ENCODE results near the gene XKR7.

The XKR7 gene

DNA sequence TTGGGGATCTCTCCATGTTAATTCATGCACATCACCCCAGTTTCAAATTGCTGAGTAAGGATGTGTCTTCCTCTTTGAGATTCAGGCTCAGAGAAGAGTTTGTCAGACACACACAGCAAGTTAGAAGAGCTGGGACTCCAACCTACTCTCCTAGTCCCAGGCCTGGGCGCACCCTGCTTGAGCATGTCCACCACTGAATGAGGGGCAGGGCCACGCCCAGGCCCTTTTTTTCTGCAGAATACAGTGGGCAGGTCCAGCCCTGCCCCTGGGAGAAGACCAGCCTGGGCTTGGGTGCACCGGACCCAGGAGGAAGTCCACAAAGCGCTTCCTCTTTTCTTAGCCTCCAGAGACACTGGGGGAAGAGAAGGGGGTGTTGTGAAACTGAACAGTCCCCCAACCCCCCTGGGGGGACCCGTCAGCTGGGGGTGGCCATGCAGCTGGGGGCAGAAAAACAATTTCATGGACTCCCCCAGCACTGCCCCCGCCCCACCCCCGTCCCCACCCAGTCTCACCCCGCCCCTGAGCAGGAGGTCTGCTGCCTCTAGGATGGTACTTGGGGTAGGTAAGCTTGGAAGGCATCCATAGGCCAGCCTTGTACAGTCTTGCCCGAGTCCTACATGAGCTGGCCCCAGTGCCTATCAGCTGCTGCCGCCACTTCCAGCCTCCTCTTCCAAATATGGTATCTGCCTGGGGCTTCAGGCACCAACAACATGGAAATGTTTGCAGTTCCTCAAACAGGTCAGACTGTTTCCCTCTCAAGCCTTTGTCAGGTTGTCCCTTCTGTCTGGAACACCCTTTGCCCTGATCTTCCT, 72.4 kb downstream of the XKR7 start:
- peak overlapping the region; percentile 56 for H3K4me3 Mint-ChIP-seq
- intact Hi-C loops (cut with micrococcal nuclease): loop anchor here (1.0 to 5.0 kb wide), 2 partner anchors 11 to 37 kb away; no protein-coding TSS in a partner anchor
- H3K36me3 Mint-ChIP-seq (ENCODE audit: low read depth): peaks cover 6% of the 10 kb centered on the region
- peaks cover 78% of the 10 kb centered on the region for H3K4me1 Mint-ChIP-seq (ENCODE audit: low read depth)
- peaks cover 8% of the 10 kb centered on the region for H3K9me3 Mint-ChIP-seq
- H3K27me3 Mint-ChIP-seq: no peaks in the 10 kb centered on the region
- H3K27ac Mint-ChIP-seq: peak overlapping the region; percentile 86

- peak overlapping the region; percentile 25 for H3K27ac Mint-ChIP-seq
- H3K9me3 Mint-ChIP-seq: no peaks in the 10 kb centered on the region
- H3K4me3 Mint-ChIP-seq: no peak overlapping the region
- H3K4me1 Mint-ChIP-seq (ENCODE audit: low read depth): peaks cover 72% of the 10 kb centered on the region
- intact Hi-C loops (cut with micrococcal nuclease): no loop called here
- no peaks in the 10 kb centered on the region for H3K36me3 Mint-ChIP-seq (ENCODE audit: low read depth)
- H3K27me3 Mint-ChIP-seq: no peaks in the 10 kb centered on the region
These were observed 78.0 kb downstream of the XKR7 start for GRCh38 chr20:32045999-32046398.

DNA sequence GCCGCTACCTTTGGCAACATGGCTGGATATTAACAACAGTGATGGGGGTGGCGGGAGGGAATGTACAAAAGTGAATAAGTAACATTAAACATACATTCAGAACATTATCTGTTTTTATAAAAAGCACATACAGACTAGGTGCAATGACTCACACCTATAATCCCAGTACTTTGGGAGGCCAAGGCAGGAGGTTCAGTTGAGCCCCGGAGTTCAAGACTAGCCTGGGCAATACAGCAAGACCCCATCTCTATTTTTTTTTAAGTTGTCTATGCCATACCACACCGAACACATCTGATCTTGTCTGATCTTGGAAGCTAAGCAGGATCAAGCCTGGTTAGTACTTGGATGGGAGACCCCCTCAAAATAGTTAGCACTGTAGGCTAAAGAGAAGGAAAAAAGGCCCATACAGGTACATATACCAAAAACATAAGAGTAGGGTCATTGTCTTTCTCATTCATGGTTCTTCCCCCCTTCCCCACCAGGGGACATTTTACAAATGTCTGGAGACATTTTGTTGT, 82.4 kb downstream of the XKR7 start:
- Mint-ChIP-seq H3K9me3 (no peaks in the 10 kb centered on the region), H3K27me3 (no peaks in the 10 kb centered on the region), H3K36me3 (ENCODE audit: low read depth) (peaks cover 41% of the 10 kb centered on the region), H3K4me1 (ENCODE audit: low read depth) (peaks cover 62% of the 10 kb centered on the region), H3K4me3 (no peak overlapping the region), H3K27ac (peak overlapping the region; percentile 99)
- intact Hi-C loops (cut with micrococcal nuclease): no loop called here

- H3K9me3 Mint-ChIP-seq: no peaks in the 10 kb centered on the region
- peaks cover 60% of the 10 kb centered on the region for H3K4me1 Mint-ChIP-seq (ENCODE audit: low read depth)
- no peaks in the 10 kb centered on the region for H3K27me3 Mint-ChIP-seq
- peaks cover 47% of the 10 kb centered on the region for H3K36me3 Mint-ChIP-seq (ENCODE audit: low read depth)
- H3K4me3 Mint-ChIP-seq: peak overlapping the region; percentile 85
- H3K27ac Mint-ChIP-seq: peak overlapping the region; percentile 99
- intact Hi-C loops (cut with micrococcal nuclease): loop anchor here (1.0 kb wide), 1 partner anchor 11 kb away; no protein-coding TSS in a partner anchor
These were observed 83.1 kb downstream of the XKR7 start for GRCh38 chr20:32050851-32051556.

DNA sequence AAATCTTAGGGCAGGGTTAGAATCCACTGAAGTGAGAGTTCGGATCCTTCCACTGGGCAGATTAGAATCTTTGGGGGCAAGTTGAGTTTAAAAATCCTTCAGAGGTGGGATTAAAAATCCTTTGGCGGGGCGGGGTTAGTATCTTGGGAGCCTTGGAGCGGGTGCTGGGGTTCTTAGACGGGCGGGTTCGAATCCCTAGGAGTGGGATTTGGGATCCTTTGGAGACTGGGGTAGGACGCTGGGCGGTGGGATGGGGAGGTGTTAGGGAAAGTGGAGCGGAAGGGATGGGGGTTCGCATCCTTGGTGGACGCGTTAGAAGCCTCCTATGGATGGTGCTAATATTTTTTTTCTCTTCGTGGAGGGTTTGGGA, 83.8 kb downstream of the XKR7 start:
- H3K27ac Mint-ChIP-seq: peak overlapping the region; percentile 99
- no peaks in the 10 kb centered on the region for H3K27me3 Mint-ChIP-seq
- H3K4me3 Mint-ChIP-seq: peak overlapping the region; percentile 85
- peaks cover 58% of the 10 kb centered on the region for H3K4me1 Mint-ChIP-seq (ENCODE audit: low read depth)
- H3K36me3 Mint-ChIP-seq (ENCODE audit: low read depth): peaks cover 47% of the 10 kb centered on the region
- no peaks in the 10 kb centered on the region for H3K9me3 Mint-ChIP-seq
- intact Hi-C loops (cut with micrococcal nuclease): loop anchor here (1.0 to 2.0 kb wide), 3 partner anchors 11 to 17 kb away; no protein-coding TSS in a partner anchor

DNA sequence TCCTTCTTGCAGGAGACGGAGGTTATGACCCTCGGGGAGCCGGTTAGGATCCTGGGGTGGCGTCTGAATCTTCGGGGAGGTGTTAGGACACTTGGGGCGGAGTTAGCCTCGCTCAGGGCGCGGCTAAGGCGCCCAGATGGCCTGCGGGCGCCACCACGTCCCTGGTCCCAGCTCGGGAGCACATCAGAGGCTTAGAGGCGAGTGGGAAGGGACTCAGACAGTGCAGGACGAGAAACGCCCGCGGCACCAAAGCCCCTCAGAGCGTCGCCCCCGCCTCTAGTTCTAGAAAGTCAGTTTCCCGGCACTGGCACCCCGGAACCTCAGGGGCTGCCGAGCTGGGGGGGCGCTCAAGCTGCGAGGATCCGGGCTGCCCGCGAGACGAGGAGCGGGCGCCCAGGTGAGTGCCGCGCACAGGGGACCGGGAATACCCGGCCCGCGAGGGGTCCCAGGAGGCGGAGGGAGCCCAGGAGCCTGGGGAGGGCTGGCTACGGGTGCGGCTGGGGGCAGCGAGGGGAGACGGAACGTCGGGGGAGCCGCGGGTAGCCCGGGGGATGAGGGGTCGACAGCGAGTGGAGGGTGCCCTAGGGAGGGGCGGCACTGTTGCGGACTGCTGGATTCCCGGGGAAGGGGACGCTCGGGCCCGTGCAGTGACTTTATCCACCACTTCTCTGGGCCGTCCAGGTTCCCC, 84.3 kb downstream of the XKR7 start, which contains the start of gene HCK:
HCK (plus strand) TSS at position 153 of the 688 bp plus-strand sequence.
- intact Hi-C loops (cut with micrococcal nuclease): loop anchor here (2.0 kb wide), 2 partner anchors 17 kb away; no protein-coding TSS in a partner anchor
- Mint-ChIP-seq H3K9me3 (no peaks in the 10 kb centered on the region), H3K4me1 (ENCODE audit: low read depth) (peaks cover 60% of the 10 kb centered on the region), H3K36me3 (ENCODE audit: low read depth) (peaks cover 52% of the 10 kb centered on the region), H3K27ac (peak within 1 kb of the TSS; percentile 99), H3K4me3 (peak within 1 kb of the TSS; percentile 85), H3K27me3 (no peaks in the 10 kb centered on the region)

- H3K36me3 Mint-ChIP-seq (ENCODE audit: low read depth): peaks cover 59% of the 10 kb centered on the region
- H3K9me3 Mint-ChIP-seq: no peaks in the 10 kb centered on the region
- H3K4me1 Mint-ChIP-seq (ENCODE audit: low read depth): peaks cover 64% of the 10 kb centered on the region
- H3K4me3 Mint-ChIP-seq: peak overlapping the region; percentile 85
- H3K27ac Mint-ChIP-seq: peak overlapping the region; percentile 99
- no peaks in the 10 kb centered on the region for H3K27me3 Mint-ChIP-seq
- intact Hi-C loops (cut with micrococcal nuclease): loop anchor here (2.0 kb wide), 2 partner anchors 16 to 18 kb away; no protein-coding TSS in a partner anchor
These were observed 84.9 kb downstream of the XKR7 start for GRCh38 chr20:32052778-32053362.
